ENCODE data around the gene STIM2. TPM values are rescaled to one million over a fixed set of nuclear protein-coding genes. Genes with fewer than 3 reads are reported as not detected.

The STIM2 gene
- total and polyA plus RNA-seq, 2 donors (not counting 1 experiment from before 2014, with no cell fraction given), result 19.0 to 33.0 TPM

GRCh38 chr4:26854701-26855100 is 5.9 kb upstream of the STIM2 start:
- Histone ChIP-seq H3K79me2 (ENCODE audit: control insufficient read depth, insufficient read depth, low read length) (no peaks in the 10 kb centered on the region), H3K27me3 (ENCODE audit: control insufficient read depth, insufficient read depth, low read length) (no peaks in the 10 kb centered on the region), H3K4me3 (replicated peaks in 1 of 4; ENCODE audit: control extremely low read depth in 1 of 4, insufficient read depth in 1 of 4, low read depth in 3 of 4, low read length in 4 of 4) (no peak overlapping the region), H3K36me3 (ENCODE audit: control insufficient read depth, insufficient read depth, low read length) (no peaks in the 10 kb centered on the region), H3K27ac (ENCODE audit: insufficient read depth, low read length) (no peak overlapping the region), H3K4me1 (ENCODE audit: control insufficient read depth, extremely low read depth, insufficient read depth, low read length) (peaks cover 12% of the 10 kb centered on the region), H2AFZ (ENCODE audit: low read length) (no peak overlapping the region), H3K4me2 (ENCODE audit: extremely low read depth, insufficient read depth, low read length) (no peak overlapping the region), H3K9ac (ENCODE audit: insufficient read depth, low read length) (no peak overlapping the region), H4K20me1 (ENCODE audit: control insufficient read depth, extremely low read depth, insufficient read depth, low read length) (no peaks in the 10 kb centered on the region), H3K9me3 (ENCODE audit: control insufficient read depth, insufficient read depth, low read depth, low read length) (no peaks in the 10 kb centered on the region)
- no peak for DNase-seq (ENCODE audit: low read depth in 2 of 2)
- no peak for TF ChIP-seq CTCF (conservative IDR thresholded peaks at IDR 0.05 in 1 of 2, IDR thresholded peaks at IDR 0.05 in 1 of 2; ENCODE audit: low read depth in 1 of 2, low read length in 2 of 2)

- peak overlapping the region; percentile 92 for H2AFZ ChIP-seq (ENCODE audit: low read length)
- peaks cover 4% of the 10 kb centered on the region for H3K79me2 ChIP-seq (ENCODE audit: control insufficient read depth, insufficient read depth, low read length)
- H3K36me3 ChIP-seq (ENCODE audit: control insufficient read depth, insufficient read depth, low read length), result no peaks in the 10 kb centered on the region
- H3K4me2 ChIP-seq (ENCODE audit: extremely low read depth, insufficient read depth, low read length), result peak overlapping the region; percentile 84
- no peak for DNase-seq (ENCODE audit: low read depth in 2 of 2)
- H3K4me1 ChIP-seq (ENCODE audit: control insufficient read depth, extremely low read depth, insufficient read depth, low read length), result peaks cover 12% of the 10 kb centered on the region
- H3K9me3 ChIP-seq (ENCODE audit: control insufficient read depth, insufficient read depth, low read depth, low read length), result no peaks in the 10 kb centered on the region
- TF ChIP-seq EZH2 (IDR thresholded peaks at IDR 0.05; ENCODE audit: low read length, missing control alignments) (no peak), CTCF (conservative IDR thresholded peaks at IDR 0.05 in 1 of 2, IDR thresholded peaks at IDR 0.05 in 1 of 2; ENCODE audit: low read depth in 1 of 2, low read length in 2 of 2) (no peak)
- H3K27me3 ChIP-seq (ENCODE audit: control insufficient read depth, insufficient read depth, low read length), result no peaks in the 10 kb centered on the region
- peak overlapping the region; percentile 52 for H3K9ac ChIP-seq (ENCODE audit: insufficient read depth, low read length)
- peak overlapping the region; percentile 74 to 96 (median 87) for H3K4me3 ChIP-seq (replicated peaks in 1 of 4; ENCODE audit: control extremely low read depth in 1 of 4, insufficient read depth in 1 of 4, low read depth in 3 of 4, low read length in 4 of 4)
- H3K27ac ChIP-seq (ENCODE audit: insufficient read depth, low read length), result peak overlapping the region; percentile 16
- no peaks in the 10 kb centered on the region for H4K20me1 ChIP-seq (ENCODE audit: control insufficient read depth, extremely low read depth, insufficient read depth, low read length)
Measured at GRCh38 chr4:26856906-26857277, 3.7 kb upstream of the STIM2 start.

- no peak for TF ChIP-seq EZH2 (IDR thresholded peaks at IDR 0.05; ENCODE audit: low read length, missing control alignments)
- H3K36me3 ChIP-seq (ENCODE audit: control insufficient read depth, insufficient read depth, low read length), result no peaks in the 10 kb centered on the region
- H3K4me3 ChIP-seq (replicated peaks in 1 of 4; ENCODE audit: control extremely low read depth in 1 of 4, insufficient read depth in 1 of 4, low read depth in 3 of 4, low read length in 4 of 4), result peak overlapping the region; percentile 81 to 96 (median 94)
- peak overlapping the region; percentile 16 for H3K27ac ChIP-seq (ENCODE audit: insufficient read depth, low read length)
- peak overlapping the region; percentile 52 for H3K9ac ChIP-seq (ENCODE audit: insufficient read depth, low read length)
- DNase-seq (ENCODE audit: low read depth in 2 of 2), result peak; percentile 81 to 85
- H4K20me1 ChIP-seq (ENCODE audit: control insufficient read depth, extremely low read depth, insufficient read depth, low read length), result no peaks in the 10 kb centered on the region
- H2AFZ ChIP-seq (ENCODE audit: low read length), result peak overlapping the region; percentile 92
- peaks cover 8% of the 10 kb centered on the region for H3K79me2 ChIP-seq (ENCODE audit: control insufficient read depth, insufficient read depth, low read length)
- peak overlapping the region; percentile 100 for H3K4me2 ChIP-seq (ENCODE audit: extremely low read depth, insufficient read depth, low read length)
- H3K9me3 ChIP-seq (ENCODE audit: control insufficient read depth, insufficient read depth, low read depth, low read length), result no peaks in the 10 kb centered on the region
- H3K4me1 ChIP-seq (ENCODE audit: control insufficient read depth, extremely low read depth, insufficient read depth, low read length), result peaks cover 12% of the 10 kb centered on the region
- H3K27me3 ChIP-seq (ENCODE audit: control insufficient read depth, insufficient read depth, low read length), result no peaks in the 10 kb centered on the region
Measured at GRCh38 chr4:26857278-26858034, 3.2 kb upstream of the STIM2 start.
